Spleen (tissue), 11 donors: ENCODE results near the gene KIF3B. TPM values are rescaled to one million over a fixed set of nuclear protein-coding genes. Genes with fewer than 3 reads are reported as not detected.
"Not testable (repeated sequence)": the region's sequence is repeated elsewhere in the genome, so short reads cannot be mapped to it uniquely, and the experiment has no call there.

Source experiments
- DNase-seq: peaks from one replicate; pipeline ENCODE4 v3.0.0-alpha.2; 2020
- H3K27ac ChIP-seq, 8 donors: fragments of 200-600 bp; sonication (generic) in 7 of 8; 1 replicate in 4 of 8; 2 replicates in 4 of 8; pipeline versions ENCODE4 v1.5.0 to v1.8.0; 2016 to 2021; ENCODE audit warnings: inconsistent platforms in 4 of 8, mild to moderate bottlenecking in 4 of 8, moderate library complexity in 1 of 8
- H3K27me3 ChIP-seq, 7 donors: fragments of 200-600 bp; sonication (generic) in 6 of 7; replicated peaks in 1 of 7; 1 replicate in 4 of 7; 2 replicates in 3 of 7; pipeline versions ENCODE4 v1.5.0 to v1.8.0; 2016 to 2021; ENCODE audit warnings: inconsistent platforms in 3 of 7, mild to moderate bottlenecking in 1 of 7
- H3K36me3 ChIP-seq, 6 donors: fragments of 200-600 bp; sonication (generic) in 5 of 6; 1 replicate in 4 of 6; 2 replicates in 2 of 6; pipeline versions ENCODE4 v1.5.0 to v1.8.0; 2016 to 2021; ENCODE audit warnings: inconsistent platforms in 2 of 6
- H3K4me1 ChIP-seq, 6 donors: fragments of 200-600 bp; sonication (generic) in 5 of 6; 1 replicate in 3 of 6; 2 replicates in 3 of 6; pipeline versions ENCODE4 v1.5.0 to v1.8.0; 2016 to 2021; ENCODE audit warnings: inconsistent platforms in 3 of 6
- H3K4me3 ChIP-seq, 8 donors: fragments of 200-600 bp; sonication (generic) in 7 of 8; 1 replicate in 4 of 8; 2 replicates in 4 of 8; pipeline versions ENCODE4 v1.5.0 to v1.8.0; 2016 to 2021; ENCODE audit warnings: inconsistent platforms in 4 of 8, mild to moderate bottlenecking in 4 of 8, moderate library complexity in 2 of 8
- H3K9me3 ChIP-seq, 8 donors: fragments of 200-600 bp; sonication (generic) in 7 of 8; 1 replicate in 4 of 8; 2 replicates in 4 of 8; pipeline versions ENCODE4 v1.5.0 to v1.8.0; 2016 to 2021; ENCODE audit warnings: inconsistent platforms in 4 of 8
- CTCF ChIP-seq, 11 experiments: fragments of 200-600 bp in 7 of 11; fragments of 450-650 bp in 4 of 11; sonication (generic) in 4 of 11; IDR thresholded peaks in 8 of 11; conservative IDR thresholded peaks in 3 of 11; 1 replicate in 7 of 11; 2 replicates in 4 of 11; pipeline versions ENCODE4 v1.4.0 to v1.8.0; 2016 to 2021; ENCODE audit warnings: antibody characterized with exemption in 11 of 11, inconsistent platforms in 4 of 11, mild to moderate bottlenecking in 1 of 11
- POLR2A ChIP-seq, 3 donors: fragments of 450-650 bp; IDR thresholded peaks; one replicate each; pipeline ENCODE4 v1.5.1; 2017; ENCODE audit warnings: antibody characterized with exemption in 3 of 3, mild to moderate bottlenecking in 1 of 3
- POLR2AphosphoS5 ChIP-seq, 3 donors: sonication (generic); formaldehyde crosslinking; IDR thresholded peaks; one replicate each; pipeline ENCODE4 v1.5.1; 2017; ENCODE audit warnings: antibody characterized with exemption in 3 of 3
- WGBS, 5 donors: extraction: QIAGEN DNeasy Blood & Tissue Kit in 3 of 5; methylation state at CpG; one replicate each; pipeline versions ENCODE4 v1.1.5 to v1.1.7; 2013 to 2018; 5-methylcytosine and 5-hydroxymethylcytosine counted together
- intact Hi-C: fragments of 100-400 bp; cut with DNase I; formaldehyde crosslinking; loops from one replicate; pipeline ENCODE4 v1.15.0; 2023; ENCODE audit warnings: low total_unique reads
- polyA plus RNA-seq, 3 donors: library from polyadenylated mRNA; stranded (reverse); fragments of 200-250 nt; gene quantifications; one replicate each; pipeline ENCODE4 v1.2.1, GENCODE V29; 2013
- total RNA-seq, 7 donors: library from RNA; depleted of rRNA in 3 of 7; stranded (reverse); fragments of >200 nt in 3 of 7; fragmentation: NEBNext Ultra II Directional in 4 of 7; extraction: Animal tissue kit (Norgen Biotek cat#: 25700) in 4 of 7; gene quantifications; one replicate each; pipeline versions ENCODE4 v1.1.0 to v1.2.1, GENCODE V29; 2016 to 2021
- donor health status: healthy with polysubstance abuse.
- donor health status: DM: no; HTN: no; CAD: no; lungs with moderate emphysema.
- donor health status: DM: no; HTN: no; CAD: no.
- donor health status: Bipolar disorder and iron deficiency.
- donor health status: healthy.
- donor health status: DM: no; HTN: no; CAD: no.
- donor health status: DM: yes; HTN: yes; CAD: no.

The KIF3B gene
- total and polyA plus RNA-seq, 10 donors, result 3.8 to 25.9 (median 20.0) TPM

- no peak overlapping the region for H3K4me3 ChIP-seq
- TF ChIP-seq POLR2AphosphoS5 (IDR thresholded peaks at IDR 0.05), result no peak
- no peak for TF ChIP-seq POLR2A (IDR thresholded peaks at IDR 0.05)
- TF ChIP-seq CTCF (IDR thresholded peaks at IDR 0.05 in 8 of 11, conservative IDR thresholded peaks at IDR 0.05 in 3 of 11), result no peak
- H3K4me1 ChIP-seq, result peaks cover 0 to 4% (median 0%) of the 10 kb centered on the region in 6 donors
- intact Hi-C loops, result no loop called here
- H3K9me3 ChIP-seq, result no peaks in the 10 kb centered on the region
- H3K36me3 ChIP-seq, result peaks cover 0 to 79% (median 21%) of the 10 kb centered on the region in 6 donors
- no peaks in the 10 kb centered on the region for H3K27me3 ChIP-seq
- 72 to 91% (median 78%) methylated on average over 2 of the region's 2 CpGs for WGBS, 5 donors
- no peak for DNase-seq
- no peak overlapping the region for H3K27ac ChIP-seq
These were observed 101.0 kb downstream of the KIF3B start for GRCh38 chr20:32378461-32378860.

GRCh38 chr20:32380037-32380436 lies 102.6 kb downstream of the KIF3B start:
- peaks cover 0 to 67% (median 10%) of the 10 kb centered on the region in 6 donors for H3K36me3 ChIP-seq
- not testable (repeated sequence) for H3K27me3 ChIP-seq, H3K9me3 ChIP-seq, H3K27ac ChIP-seq, DNase-seq, H3K4me3 ChIP-seq
- intact Hi-C loops, result loop anchor here (10.0 kb wide), 1 partner anchor 55 kb away; no protein-coding TSS in a partner anchor
- H3K4me1 ChIP-seq, result peaks cover 6 to 20% (median 10%) of the 10 kb centered on the region in 6 donors
- 91 to 93% (median 93%) methylated on average over 9 of the region's 9 CpGs for whole genome bisulfite sequencing, 5 donors

- WGBS, 5 donors, result 90 to 95% (median 92%) methylated on average over 3 of the region's 3 CpGs
- no peak for DNase-seq
- Histone ChIP-seq H3K27me3 (no peaks in the 10 kb centered on the region), H3K9me3 (no peaks in the 10 kb centered on the region), H3K27ac (no peak overlapping the region), H3K4me3 (no peak overlapping the region), H3K36me3 (peaks cover 0 to 60% (median 8%) of the 10 kb centered on the region in 6 donors), H3K4me1 (peaks cover 6 to 27% (median 15%) of the 10 kb centered on the region in 6 donors)
- no peak for TF ChIP-seq CTCF (IDR thresholded peaks at IDR 0.05 in 8 of 11, conservative IDR thresholded peaks at IDR 0.05 in 3 of 11)
- no peak for TF ChIP-seq POLR2A (IDR thresholded peaks at IDR 0.05)
- TF ChIP-seq POLR2AphosphoS5 (IDR thresholded peaks at IDR 0.05), result no peak
- intact Hi-C loops, result loop anchor here (10.0 kb wide), 1 partner anchor 54 kb away; no protein-coding TSS in a partner anchor
These were observed 103.3 kb downstream of the KIF3B start for GRCh38 chr20:32380745-32381144.

- intact Hi-C loops, result loop anchor here (10.0 kb wide), 1 partner anchor 52 kb away; no protein-coding TSS in a partner anchor
- H3K4me3 ChIP-seq, result no peak overlapping the region
- no peaks in the 10 kb centered on the region for H3K27me3 ChIP-seq
- H3K9me3 ChIP-seq, result no peaks in the 10 kb centered on the region
- WGBS, 5 donors, result 88 to 94% (median 92%) methylated on average over 11 of the region's 11 CpGs
- peaks cover 0 to 56% (median 4%) of the 10 kb centered on the region in 6 donors for H3K36me3 ChIP-seq
- peaks cover 6 to 43% (median 26%) of the 10 kb centered on the region in 6 donors for H3K4me1 ChIP-seq
- no peak overlapping the region for H3K27ac ChIP-seq
- no peak for DNase-seq
- TF ChIP-seq CTCF (IDR thresholded peaks at IDR 0.05 in 8 of 11, conservative IDR thresholded peaks at IDR 0.05 in 3 of 11) (no peak), POLR2AphosphoS5 (IDR thresholded peaks at IDR 0.05) (no peak), POLR2A (IDR thresholded peaks at IDR 0.05) (no peak)
These were observed 104.9 kb downstream of the KIF3B start for GRCh38 chr20:32382102-32382950.

GRCh38 chr20:32383441-32383840 lies 106.0 kb downstream of the KIF3B start:
- WGBS, 5 donors, result 92 to 96% (median 94%) methylated on average over 9 of the region's 9 CpGs
- not testable (repeated sequence) for H3K27me3 ChIP-seq, H3K4me3 ChIP-seq, DNase-seq, H3K9me3 ChIP-seq, H3K27ac ChIP-seq
- H3K36me3 ChIP-seq, result peaks cover 0 to 56% (median 2%) of the 10 kb centered on the region in 6 donors
- intact Hi-C loops, result loop anchor here (10.0 kb wide), 1 partner anchor 51 kb away; no protein-coding TSS in a partner anchor
- peaks cover 6 to 54% (median 34%) of the 10 kb centered on the region in 6 donors for H3K4me1 ChIP-seq
